Tibial artery (tissue), 4 donors: ENCODE results near the gene SLC9A2.

ENCODE experiments used
- DNase-seq, 2 donors: peaks; one replicate each; pipeline ENCODE4 v3.0.0-alpha.2; 2019
- H3K27ac ChIP-seq, 2 donors: fragments of 200-600 bp; sonication (generic) in 1 of 2; 1 replicate in 1 of 2; 2 replicates in 1 of 2; pipeline ENCODE4 v1.5.1; 2018 to 2019; ENCODE audit warnings: mild to moderate bottlenecking in 1 of 2
- H3K27me3 ChIP-seq, 2 donors: fragments of 200-600 bp; sonication (generic) in 1 of 2; one replicate each; pipeline versions ENCODE4 v1.5.1 to v1.6.0; 2016 to 2019
- H3K36me3 ChIP-seq, 3 donors: fragments of 200-600 bp; sonication (generic) in 2 of 3; one replicate each; pipeline ENCODE4 v1.5.1; 2016 to 2019; ENCODE audit warnings: mild to moderate bottlenecking in 2 of 3
- H3K4me1 ChIP-seq, 4 donors: fragments of 200-600 bp; sonication (generic) in 2 of 4; 1 replicate in 3 of 4; 2 replicates in 1 of 4; pipeline ENCODE4 v1.5.1; 2016 to 2019
- H3K4me3 ChIP-seq, 2 donors: fragments of 200-600 bp; sonication (generic) in 1 of 2; 1 replicate in 1 of 2; 2 replicates in 1 of 2; pipeline ENCODE4 v1.5.1; 2018 to 2019; ENCODE audit warnings: mild to moderate bottlenecking in 2 of 2
- H3K9me3 ChIP-seq, 3 donors: fragments of 200-600 bp; sonication (generic) in 1 of 3; one replicate each; pipeline ENCODE4 v1.5.1; 2016 to 2019
- CTCF ChIP-seq, 2 experiments: fragments of 200-600 bp in 1 of 2; fragments of 450-650 bp in 1 of 2; IDR thresholded peaks; one replicate each; pipeline ENCODE4 v1.5.1; 2017 to 2019; ENCODE audit warnings: antibody characterized with exemption in 2 of 2, mild to moderate bottlenecking in 1 of 2, moderate library complexity in 1 of 2
- intact Hi-C: fragments of 100-400 bp; cut with DNase I; formaldehyde crosslinking; loops from one replicate; pipeline ENCODE4 v1.15.0; 2023; ENCODE audit warnings: low total_unique reads

The SLC9A2 gene

GRCh38 chr2:102660070-102660469 is 40.7 kb downstream of the SLC9A2 start:
- Histone ChIP-seq H3K36me3 (no peaks in the 10 kb centered on the region), H3K4me1 (no peaks in the 10 kb centered on the region), H3K9me3 (no peaks in the 10 kb centered on the region), H3K4me3 (no peak overlapping the region), H3K27ac (no peak overlapping the region), H3K27me3 (no peaks in the 10 kb centered on the region)
- DNase-seq, result no peak
- no peak for TF ChIP-seq CTCF (IDR thresholded peaks at IDR 0.05)
- intact Hi-C loops, result no loop called here

- no peak for TF ChIP-seq CTCF (IDR thresholded peaks at IDR 0.05)
- H3K4me3 ChIP-seq, result no peak overlapping the region
Observed at GRCh38 chr2:102660574-102660973, 41.2 kb downstream of the SLC9A2 start.

DNA sequence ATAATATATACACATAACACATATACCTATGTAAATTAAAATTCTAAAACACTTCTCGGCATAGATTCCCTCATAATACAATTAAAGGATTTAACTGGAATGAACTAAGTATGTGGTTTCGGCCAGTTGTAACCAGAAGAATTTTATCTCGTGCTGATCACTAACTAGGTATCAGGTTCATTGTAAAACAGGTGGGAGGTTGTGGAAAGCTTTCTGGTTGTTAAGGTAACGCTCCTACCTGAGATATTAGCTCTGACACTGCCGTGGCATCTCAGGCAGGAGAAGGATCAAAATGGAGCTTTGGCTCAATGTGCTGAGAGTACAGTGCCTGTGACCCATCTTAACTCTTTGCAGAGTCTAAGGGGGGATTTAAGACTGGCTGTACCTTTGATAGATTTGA is 42.5 kb downstream of the SLC9A2 start:
- Histone ChIP-seq H3K27me3 (no peaks in the 10 kb centered on the region), H3K27ac (no peak overlapping the region), H3K4me1 (no peaks in the 10 kb centered on the region), H3K4me3 (no peak overlapping the region), H3K36me3 (no peaks in the 10 kb centered on the region), H3K9me3 (no peaks in the 10 kb centered on the region)
- no peak for TF ChIP-seq CTCF (IDR thresholded peaks at IDR 0.05)
- no peak for DNase-seq
- intact Hi-C loops, result no loop called here

More at GRCh38 chr2:102660574-102660973, 41.2 kb downstream of the SLC9A2 start:
- Histone ChIP-seq H3K4me1 (no peaks in the 10 kb centered on the region), H3K36me3 (no peaks in the 10 kb centered on the region), H3K27me3 (no peaks in the 10 kb centered on the region), H3K27ac (no peak overlapping the region), H3K9me3 (no peaks in the 10 kb centered on the region)
- no peak for DNase-seq
- intact Hi-C loops, result no loop called here

DNA sequence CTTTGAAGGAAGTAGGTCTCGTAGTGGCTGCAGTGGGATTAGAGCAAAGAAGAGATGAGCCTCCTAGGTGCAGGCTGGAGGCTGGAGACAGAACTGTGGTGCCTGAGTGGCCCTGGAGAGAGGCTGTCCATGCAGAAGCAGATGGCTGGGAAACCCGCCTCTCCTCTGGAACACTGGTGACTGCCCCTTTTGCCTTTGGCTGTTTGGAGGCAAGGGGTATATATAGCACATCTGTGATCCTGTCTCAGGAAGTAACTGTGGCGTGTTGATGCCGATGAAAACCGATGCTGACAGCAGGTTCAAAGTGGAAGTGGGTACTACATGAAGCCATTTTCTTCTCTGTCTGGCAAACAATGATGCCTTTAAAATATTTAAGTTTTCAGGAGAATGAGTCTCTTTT is 43.5 kb downstream of the SLC9A2 start:
- intact Hi-C loops, result no loop called here
- H3K9me3 ChIP-seq, result no peaks in the 10 kb centered on the region
- no peaks in the 10 kb centered on the region for H3K36me3 ChIP-seq
- no peaks in the 10 kb centered on the region for H3K4me1 ChIP-seq
- DNase-seq, result no peak
- H3K27ac ChIP-seq, result no peak overlapping the region
- no peak overlapping the region for H3K4me3 ChIP-seq
- no peak for TF ChIP-seq CTCF (IDR thresholded peaks at IDR 0.05)
- no peaks in the 10 kb centered on the region for H3K27me3 ChIP-seq

- Histone ChIP-seq H3K36me3 (no peaks in the 10 kb centered on the region), H3K27me3 (no peaks in the 10 kb centered on the region), H3K9me3 (no peaks in the 10 kb centered on the region), H3K4me3 (no peak overlapping the region), H3K27ac (no peak overlapping the region), H3K4me1 (no peaks in the 10 kb centered on the region)
- DNase-seq, result no peak
- TF ChIP-seq CTCF (IDR thresholded peaks at IDR 0.05), result no peak
- intact Hi-C loops, result no loop called here
Observed at GRCh38 chr2:102663381-102663780, 44.0 kb downstream of the SLC9A2 start.

DNA sequence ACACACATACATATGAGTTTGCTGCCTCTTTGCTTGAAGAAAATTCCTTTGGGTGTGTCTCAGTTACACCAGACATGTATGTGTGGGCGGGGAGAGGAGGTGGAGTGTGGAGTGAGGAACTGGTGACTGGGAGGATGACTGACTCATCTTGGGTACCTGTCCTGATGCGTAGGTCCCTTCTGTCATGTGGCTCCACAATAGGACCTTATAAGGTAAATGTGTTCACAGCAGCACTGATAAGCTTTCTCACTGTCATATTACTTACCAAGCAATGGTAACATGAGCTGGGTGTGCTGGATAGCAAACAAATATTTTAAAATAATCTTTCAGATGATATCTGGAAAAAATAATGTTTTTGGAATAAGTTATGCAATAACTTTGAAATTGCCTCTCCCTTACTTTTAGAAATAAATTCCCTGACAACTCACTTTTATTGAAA is 45.1 kb downstream of the SLC9A2 start:
- no peak overlapping the region for H3K4me3 ChIP-seq
- TF ChIP-seq CTCF (IDR thresholded peaks at IDR 0.05), result no peak
- H3K27me3 ChIP-seq, result no peaks in the 10 kb centered on the region
- no peak for DNase-seq
- H3K36me3 ChIP-seq, result no peaks in the 10 kb centered on the region
- intact Hi-C loops, result no loop called here
- H3K4me1 ChIP-seq, result no peaks in the 10 kb centered on the region
- no peaks in the 10 kb centered on the region for H3K9me3 ChIP-seq
- no peak overlapping the region for H3K27ac ChIP-seq
